ENCODE measurements around the gene GPR179. TPM values are rescaled to one million over a fixed set of nuclear protein-coding genes. Genes with fewer than 3 reads are reported as not detected.
"Not testable (repeated sequence)": the region's sequence is repeated elsewhere in the genome, so short reads cannot be mapped to it uniquely, and the experiment has no call there.

Gene GPR179
- total RNA-seq, 1 donor from 2014 or later = 0.14 TPM

GRCh38 chr17:38317081-38317480 is 26.7 kb downstream of the GPR179 start:
- DNase-seq (ENCODE audit: extremely low spot score, unreplicated experiment) = no peak
- Mint-ChIP-seq H3K9me3 (no peaks in the 10 kb centered on the region), H3K36me3 (peaks cover 33% of the 10 kb centered on the region), H3K4me1 (ENCODE audit: unreplicated experiment) (no peaks in the 10 kb centered on the region), H3K4me3 (no peak overlapping the region), H3K27ac (no peak overlapping the region), H3K27me3 (no peaks in the 10 kb centered on the region)
- TF ChIP-seq CTCF (conservative IDR thresholded peaks at IDR 0.05) = no peak

GRCh38 chr17:38315497-38315896 is 28.3 kb downstream of the GPR179 start:
- Mint-ChIP-seq H3K9me3 (no peaks in the 10 kb centered on the region), H3K27ac (no peak overlapping the region), H3K27me3 (no peaks in the 10 kb centered on the region), H3K36me3 (peaks cover 26% of the 10 kb centered on the region), H3K4me1 (ENCODE audit: unreplicated experiment) (no peaks in the 10 kb centered on the region), H3K4me3 (no peak overlapping the region)
- no peak for TF ChIP-seq CTCF (conservative IDR thresholded peaks at IDR 0.05)
- DNase-seq (ENCODE audit: extremely low spot score, unreplicated experiment) = no peak

GRCh38 chr17:38296834-38297517 is 46.8 kb downstream of the GPR179 start, which contains the start of gene MRPL45:
TSS of gene MRPL45 (plus strand) at chr17:38297168. CDS start at chr17:38297184, 16 bp downstream.
- Mint-ChIP-seq H3K27ac (peak within 1 kb of the TSS; percentile 98), H3K4me3 (peak within 1 kb of the TSS; percentile 99)
- H3K9me3 Mint-ChIP-seq; H3K27me3 Mint-ChIP-seq; H3K4me1 Mint-ChIP-seq (ENCODE audit: unreplicated experiment); H3K36me3 Mint-ChIP-seq: not testable (repeated sequence)
- DNase-seq (ENCODE audit: extremely low spot score, unreplicated experiment) = peak; percentile 97

GRCh38 chr17:38295602-38296365 is 48.0 kb downstream of the GPR179 start:
- peak overlapping the region; percentile 6 for H3K27ac Mint-ChIP-seq
- not testable (repeated sequence) for H3K4me1 Mint-ChIP-seq (ENCODE audit: unreplicated experiment); DNase-seq (ENCODE audit: extremely low spot score, unreplicated experiment); H3K36me3 Mint-ChIP-seq; H3K4me3 Mint-ChIP-seq; H3K27me3 Mint-ChIP-seq; H3K9me3 Mint-ChIP-seq

GRCh38 chr17:38289760-38290159 is 54.0 kb downstream of the GPR179 start:
- not testable (repeated sequence) for H3K36me3 Mint-ChIP-seq; DNase-seq (ENCODE audit: extremely low spot score, unreplicated experiment); H3K27ac Mint-ChIP-seq; H3K9me3 Mint-ChIP-seq; H3K4me3 Mint-ChIP-seq; H3K27me3 Mint-ChIP-seq; H3K4me1 Mint-ChIP-seq (ENCODE audit: unreplicated experiment)

GRCh38 chr17:38288217-38288827 is 55.4 kb downstream of the GPR179 start:
- not testable (repeated sequence) for H3K4me3 Mint-ChIP-seq; H3K27me3 Mint-ChIP-seq; H3K4me1 Mint-ChIP-seq (ENCODE audit: unreplicated experiment); H3K36me3 Mint-ChIP-seq; DNase-seq (ENCODE audit: extremely low spot score, unreplicated experiment); H3K9me3 Mint-ChIP-seq
- H3K27ac Mint-ChIP-seq = peak overlapping the region; percentile 77
- TF ChIP-seq CTCF (conservative IDR thresholded peaks at IDR 0.05) = peak; percentile 60

GRCh38 chr17:38286501-38287091 is 57.2 kb downstream of the GPR179 start:
- H3K27ac Mint-ChIP-seq = peak overlapping the region; percentile 92
- not testable (repeated sequence) for H3K4me1 Mint-ChIP-seq (ENCODE audit: unreplicated experiment); H3K9me3 Mint-ChIP-seq; H3K36me3 Mint-ChIP-seq; H3K27me3 Mint-ChIP-seq; DNase-seq (ENCODE audit: extremely low spot score, unreplicated experiment)
- H3K4me3 Mint-ChIP-seq = peak overlapping the region; percentile 50

- not testable (repeated sequence) for H3K9me3 Mint-ChIP-seq; DNase-seq (ENCODE audit: extremely low spot score, unreplicated experiment); H3K27me3 Mint-ChIP-seq; H3K27ac Mint-ChIP-seq; H3K36me3 Mint-ChIP-seq; H3K4me3 Mint-ChIP-seq; H3K4me1 Mint-ChIP-seq (ENCODE audit: unreplicated experiment)
Observed at GRCh38 chr17:38285994-38286393, 57.8 kb downstream of the GPR179 start.

Data from type B pancreatic cell (in vitro differentiated cells).